CD4-positive, alpha-beta T cell (primary cell): Measurements from ENCODE around the gene STAT6. TPM values are rescaled to one million over a fixed set of nuclear protein-coding genes. Genes with fewer than 3 reads are reported as not detected.
A peak's percentile ranks its signal among the peaks of the same experiment; 100 is the strongest.

ENCODE experiments used
- ATAC-seq: fragments of 200-7000 bp; cut with Tn5 transposase; one replicate; pipeline ENCODE4 v1.10.0; 2022; ENCODE audit warnings: mild to moderate bottlenecking; ENCODE audit not compliant: poor library complexity
- CTCF ChIA-PET: fragments of 350-600 bp; sonication (Branson Sonifier 250); formaldehyde crosslinking; loops from one replicate; lab custom pipeline; 2021; ENCODE audit warnings: antibody characterized with exemption, inconsistent platforms; lab: Charles Lee
- POLR2A ChIA-PET: fragments of 350-600 bp; sonication (Branson Sonifier 250); formaldehyde crosslinking; loops from one replicate; lab custom pipeline; 2021; ENCODE audit warnings: antibody characterized with exemption, inconsistent platforms; lab: Charles Lee
- DNase-seq, 14 experiments: peaks; one replicate each; pipeline ENCODE4 v3.0.0-alpha.2; 2013 to 2020; ENCODE audit warnings: mixed read lengths in 2 of 14
- H3K27ac ChIP-seq, 2 donors: one replicate each; pipeline versions ENCODE4 v1.5.1 to v1.7.0; 2013; ENCODE audit warnings: low read length in 2 of 2, low read depth in 1 of 2, mild to moderate bottlenecking in 1 of 2
- H3K27me3 ChIP-seq, 2 experiments: 1 replicate in 1 of 2; 2 replicates in 1 of 2; pipeline versions ENCODE4 v1.6.1 to v1.7.0; 2013; ENCODE audit warnings: low read length in 2 of 2, control low read depth in 1 of 2, mild to moderate bottlenecking in 1 of 2, moderate library complexity in 1 of 2; ENCODE audit not compliant: insufficient read depth in 2 of 2, control insufficient read depth in 1 of 2
- H3K36me3 ChIP-seq: one replicate; pipeline ENCODE4 v1.6.1; 2013; ENCODE audit warnings: low read length, control low read depth; ENCODE audit not compliant: insufficient read depth
- H3K4me1 ChIP-seq: one replicate; pipeline ENCODE4 v1.6.1; 2013; ENCODE audit warnings: low read length, control low read depth; ENCODE audit not compliant: insufficient read depth
- H3K4me3 ChIP-seq: one replicate; pipeline ENCODE4 v1.5.1; 2013; ENCODE audit warnings: mild to moderate bottlenecking, low read length, moderate library complexity
- H3K9me3 ChIP-seq, 2 experiments: 1 replicate in 1 of 2; 2 replicates in 1 of 2; pipeline versions ENCODE4 v1.6.1 to v1.7.0; 2013; ENCODE audit warnings: low read length in 2 of 2, mild to moderate bottlenecking in 2 of 2, control low read depth in 1 of 2, moderate library complexity in 1 of 2; ENCODE audit not compliant: control insufficient read depth in 1 of 2, insufficient read depth in 1 of 2
- H3K27ac Mint-ChIP-seq: one replicate; pipeline ENCODE4 v1.8.0; 2020; ENCODE audit warnings: mixed read lengths
- H3K27me3 Mint-ChIP-seq: one replicate; pipeline ENCODE4 v1.8.0; 2021; ENCODE audit warnings: mixed read lengths
- H3K36me3 Mint-ChIP-seq: one replicate; pipeline ENCODE4 v1.8.0; 2021; ENCODE audit warnings: low read depth, mixed read lengths
- H3K4me1 Mint-ChIP-seq: one replicate; pipeline ENCODE4 v1.8.0; 2021; ENCODE audit warnings: low read depth, mixed read lengths
- H3K4me3 Mint-ChIP-seq: one replicate; pipeline ENCODE4 v1.8.0; 2020; ENCODE audit warnings: mild to moderate bottlenecking, mixed read lengths
- H3K9me3 Mint-ChIP-seq: one replicate; pipeline ENCODE4 v1.8.0; 2020; ENCODE audit warnings: mixed read lengths
- intact Hi-C, 2 experiments: fragments of 100-400 bp; cut with DNase I in 1 of 2; cut with micrococcal nuclease in 1 of 2; formaldehyde crosslinking; loops; one replicate each; pipeline versions ENCODE4 v1.15.1 to v1.9.0; 2023 to 2025; cut with DNase I, micrococcal nuclease
- total RNA-seq, 174 experiments: library from RNA in 2 of 174; stranded (reverse) in 2 of 174; gene quantifications; one replicate each; pipeline ENCODE4 v1.2.3 and lab custom pipeline; 2021 to 2026
- TF ChIP-seq, protein P1 (sequence below): fragments of 200-600 bp; IDR thresholded peaks from one replicate; pipeline ENCODE4 v1.8.0; 2022; ENCODE audit warnings: antibody characterized with exemption, mild to moderate bottlenecking

The STAT6 gene
- total RNA-seq, 2 experiments from 2014 or later = 133 to 144 TPM

DNA sequence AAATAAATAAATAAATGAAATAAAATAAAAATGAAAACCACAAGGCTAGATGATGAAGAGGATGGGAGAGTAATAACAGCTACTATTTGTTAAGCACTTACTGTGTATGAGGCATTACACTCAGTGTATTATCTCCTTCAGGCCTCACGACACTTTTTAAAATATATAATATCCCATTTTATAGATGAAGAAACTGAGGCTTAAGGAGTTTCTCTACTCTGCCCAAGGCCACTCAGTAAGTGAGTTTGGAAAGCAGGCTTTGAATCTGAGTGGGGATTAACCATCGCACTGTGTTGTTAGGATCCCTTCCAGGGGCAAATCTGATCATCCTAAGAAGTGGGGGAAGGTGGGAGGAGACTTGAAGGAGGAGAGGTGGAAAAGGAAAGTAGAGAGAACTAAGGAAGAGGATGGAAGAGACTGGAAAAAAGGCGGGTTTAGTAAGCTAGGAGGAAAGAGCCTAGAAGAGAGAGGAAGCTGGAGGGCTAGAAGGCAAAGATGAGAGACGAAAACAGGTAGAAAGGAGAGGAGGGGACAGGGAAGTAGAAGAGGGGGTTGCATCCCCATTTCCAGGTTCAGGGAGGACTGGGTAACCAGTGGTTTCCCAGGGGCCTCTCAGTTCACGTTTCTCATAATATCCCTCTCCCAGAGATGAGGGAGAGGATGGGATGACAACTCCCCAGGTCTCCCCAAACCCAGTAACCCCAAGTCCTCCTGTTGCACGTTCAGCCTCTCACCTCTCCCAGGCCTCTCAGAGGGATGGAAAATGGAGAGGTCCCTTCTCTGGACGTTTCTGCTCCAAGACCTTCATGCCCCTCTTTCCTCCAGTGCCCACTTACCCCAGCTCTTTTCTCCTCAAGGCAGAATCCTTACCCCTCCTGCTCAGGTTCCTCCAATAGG, 1.7 kb downstream of the STAT6 start:
- Histone ChIP-seq H3K9me3 (no peaks in the 10 kb centered on the region), H3K27ac (peak overlapping the region; percentile 100), H3K27me3 (no peaks in the 10 kb centered on the region), H3K4me1 (peaks cover 68% of the 10 kb centered on the region), H3K4me3 (peak overlapping the region; percentile 95), H3K36me3 (peaks cover 42% of the 10 kb centered on the region)
- POLR2A ChIA-PET = interaction anchor here (3.0 to 10.4 kb wide), 7 partner anchors 16 to 104 kb away, joined by 9 to 344 read pairs (median 48); partner anchors contain the start of genes LRP1, NAB2, NEMP1 and ZBTB39
- ATAC-seq (no peak), DNase-seq (no peak)
- H3K4me1 Mint-ChIP-seq = peaks cover 60% of the 10 kb centered on the region
- H3K27me3 Mint-ChIP-seq = peaks cover 4% of the 10 kb centered on the region
- no peaks in the 10 kb centered on the region for H3K9me3 Mint-ChIP-seq
- H3K4me3 Mint-ChIP-seq = peak overlapping the region; percentile 96
- peak overlapping the region; percentile 94 for H3K27ac Mint-ChIP-seq
- TF ChIP-seq, protein P1, sequence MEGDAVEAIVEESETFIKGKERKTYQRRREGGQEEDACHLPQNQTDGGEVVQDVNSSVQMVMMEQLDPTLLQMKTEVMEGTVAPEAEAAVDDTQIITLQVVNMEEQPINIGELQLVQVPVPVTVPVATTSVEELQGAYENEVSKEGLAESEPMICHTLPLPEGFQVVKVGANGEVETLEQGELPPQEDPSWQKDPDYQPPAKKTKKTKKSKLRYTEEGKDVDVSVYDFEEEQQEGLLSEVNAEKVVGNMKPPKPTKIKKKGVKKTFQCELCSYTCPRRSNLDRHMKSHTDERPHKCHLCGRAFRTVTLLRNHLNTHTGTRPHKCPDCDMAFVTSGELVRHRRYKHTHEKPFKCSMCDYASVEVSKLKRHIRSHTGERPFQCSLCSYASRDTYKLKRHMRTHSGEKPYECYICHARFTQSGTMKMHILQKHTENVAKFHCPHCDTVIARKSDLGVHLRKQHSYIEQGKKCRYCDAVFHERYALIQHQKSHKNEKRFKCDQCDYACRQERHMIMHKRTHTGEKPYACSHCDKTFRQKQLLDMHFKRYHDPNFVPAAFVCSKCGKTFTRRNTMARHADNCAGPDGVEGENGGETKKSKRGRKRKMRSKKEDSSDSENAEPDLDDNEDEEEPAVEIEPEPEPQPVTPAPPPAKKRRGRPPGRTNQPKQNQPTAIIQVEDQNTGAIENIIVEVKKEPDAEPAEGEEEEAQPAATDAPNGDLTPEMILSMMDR = no peak
- intact Hi-C loops = loop anchor here in 1 of 2 experiments (1.0 kb wide), 1 partner anchor 16 kb away; no protein-coding TSS in a partner anchor
- H3K36me3 Mint-ChIP-seq = peaks cover 71% of the 10 kb centered on the region
- CTCF ChIA-PET = interaction anchor here (0.8 to 5.1 kb wide), 4 partner anchors 8 to 67 kb away, joined by 3 to 141 read pairs (median 3); no protein-coding TSS in a partner anchor

DNA sequence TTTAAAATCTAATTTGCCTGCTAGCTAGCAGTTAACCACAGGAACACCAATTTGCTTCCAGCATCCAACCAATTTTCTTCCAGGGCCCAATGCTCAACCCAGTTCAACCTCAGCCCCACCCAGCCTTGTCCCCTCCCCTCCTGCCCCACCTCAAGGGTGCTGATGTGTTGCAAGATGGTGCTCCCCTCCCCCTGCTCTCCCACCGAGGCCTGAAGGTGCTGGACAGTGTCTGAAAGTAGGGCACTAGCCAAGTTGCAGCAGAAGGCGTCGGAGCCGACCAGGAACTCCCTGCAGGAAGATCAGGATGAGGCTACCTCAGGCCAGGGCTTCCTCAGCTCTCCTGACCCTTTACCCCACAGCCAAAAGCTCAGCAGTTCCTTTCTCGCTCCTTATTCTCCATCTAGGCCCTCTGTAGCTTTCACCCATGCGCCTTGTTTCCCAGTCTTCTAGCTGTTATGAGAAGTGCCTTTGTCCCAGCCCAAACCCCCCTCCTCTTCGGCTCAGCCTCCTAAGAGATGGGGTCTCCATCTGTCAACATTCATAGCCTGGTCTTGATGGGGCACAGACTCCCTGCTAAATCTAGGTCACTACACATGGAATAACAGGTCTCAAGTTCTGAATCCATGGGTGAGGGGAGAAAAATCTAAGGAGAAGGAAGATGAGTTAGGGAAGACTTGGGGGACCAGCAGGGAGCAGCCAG, 3.6 kb downstream of the STAT6 start:
- Histone ChIP-seq H3K27me3 (no peaks in the 10 kb centered on the region), H3K4me1 (peaks cover 70% of the 10 kb centered on the region), H3K36me3 (peaks cover 54% of the 10 kb centered on the region), H3K27ac (peak overlapping the region in 1 of 2 donors; percentile 47), H3K9me3 (no peaks in the 10 kb centered on the region), H3K4me3 (no peak overlapping the region)
- ChIA-PET CTCF (interaction anchor here (0.6 to 2.5 kb wide), 4 partner anchors 11 to 42 kb away, joined by 3 to 6 read pairs (median 4); no protein-coding TSS in a partner anchor), POLR2A (interaction anchor here (10.4 kb wide), 1 partner anchor 14 kb away, joined by 344 read pairs; the partner anchor contains the start of gene NAB2)
- ATAC-seq (no peak), DNase-seq (no peak)
- intact Hi-C loops = no loop called here
- Mint-ChIP-seq H3K27ac (peak overlapping the region; percentile 74), H3K36me3 (peaks cover 80% of the 10 kb centered on the region), H3K4me3 (peak overlapping the region; percentile 57), H3K9me3 (no peaks in the 10 kb centered on the region), H3K27me3 (peaks cover 4% of the 10 kb centered on the region), H3K4me1 (peaks cover 63% of the 10 kb centered on the region)
- TF ChIP-seq, protein P1 = no peak

DNA sequence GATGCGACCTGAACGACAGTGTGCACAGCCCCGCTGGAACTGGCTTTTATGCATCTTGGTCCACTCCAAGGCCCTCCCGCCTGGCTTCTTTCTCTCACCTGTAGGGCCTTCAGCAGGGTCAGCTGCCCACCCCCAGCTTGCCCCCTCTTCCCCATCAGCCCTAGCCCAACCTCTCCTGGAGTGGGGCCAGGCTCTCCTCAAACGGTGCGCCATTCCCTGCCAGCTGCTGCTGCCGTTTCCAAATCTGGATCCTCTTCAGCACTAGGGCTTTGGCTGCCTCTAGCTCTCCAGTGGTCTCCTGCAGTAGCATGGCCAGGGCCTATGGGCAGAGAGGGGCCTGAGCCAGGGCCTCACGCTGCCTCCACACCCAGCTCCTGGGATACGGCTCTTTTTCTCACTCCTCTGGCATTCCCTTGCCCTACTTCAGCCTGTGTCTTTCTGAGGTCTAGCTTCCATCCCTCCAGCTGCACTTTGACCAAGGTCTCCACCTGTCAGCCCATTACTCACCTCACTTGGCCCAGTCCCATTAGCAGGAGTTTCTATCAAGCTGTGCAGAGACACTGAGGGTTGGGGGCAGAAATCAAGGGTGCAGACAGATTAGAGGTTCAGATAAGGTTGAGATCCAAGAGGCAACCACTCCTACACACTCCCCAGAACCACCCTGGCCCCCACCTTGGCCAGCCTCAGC, 5.0 kb downstream of the STAT6 start:
- no peaks in the 10 kb centered on the region for H3K27me3 Mint-ChIP-seq
- DNase-seq (no peak), ATAC-seq (no peak)
- intact Hi-C loops = no loop called here
- no peaks in the 10 kb centered on the region for H3K9me3 Mint-ChIP-seq
- Histone ChIP-seq H3K27ac (peak overlapping the region in 1 of 2 donors; percentile 37), H3K9me3 (no peaks in the 10 kb centered on the region), H3K27me3 (no peaks in the 10 kb centered on the region), H3K4me1 (peaks cover 64% of the 10 kb centered on the region), H3K36me3 (peaks cover 64% of the 10 kb centered on the region), H3K4me3 (no peak overlapping the region)
- H3K4me1 Mint-ChIP-seq = peaks cover 62% of the 10 kb centered on the region
- peak overlapping the region; percentile 74 for H3K27ac Mint-ChIP-seq
- ChIA-PET CTCF (interaction anchor here (1.8 to 2.5 kb wide), 2 partner anchors 37 to 44 kb away, joined by 5 to 6 read pairs; no protein-coding TSS in a partner anchor), POLR2A (interaction anchor here (1.3 to 10.4 kb wide), 2 partner anchors 13 to 27 kb away, joined by 3 to 344 read pairs; partner anchors contain the start of genes NAB2 and NEMP1)
- TF ChIP-seq, protein P1 = no peak
- H3K36me3 Mint-ChIP-seq = peaks cover 80% of the 10 kb centered on the region
- H3K4me3 Mint-ChIP-seq = no peak overlapping the region
